GM10266 (cell line): ENCODE measurements around the gene SELENOH.
A peak's percentile ranks its signal among the peaks of the same experiment; 100 is the strongest.

Experiments used
- DNase-seq: peaks from one replicate; pipeline ENCODE4 v3.0.0; 2012; ENCODE audit errors: extremely low spot score
- CTCF ChIP-seq: IDR thresholded peaks from 2 replicates; pipeline ENCODE4 v1.5.1; 2012; ENCODE audit warnings: mild to moderate bottlenecking, low read depth; ENCODE audit not compliant: control insufficient read depth, insufficient read depth; ENCODE audit errors: missing control alignments

The SELENOH gene

GRCh38 chr11:57751176-57751575 lies 9.9 kb downstream of the SELENOH start:
- DNase-seq: no peak
- TF ChIP-seq CTCF: no peak

DNA sequence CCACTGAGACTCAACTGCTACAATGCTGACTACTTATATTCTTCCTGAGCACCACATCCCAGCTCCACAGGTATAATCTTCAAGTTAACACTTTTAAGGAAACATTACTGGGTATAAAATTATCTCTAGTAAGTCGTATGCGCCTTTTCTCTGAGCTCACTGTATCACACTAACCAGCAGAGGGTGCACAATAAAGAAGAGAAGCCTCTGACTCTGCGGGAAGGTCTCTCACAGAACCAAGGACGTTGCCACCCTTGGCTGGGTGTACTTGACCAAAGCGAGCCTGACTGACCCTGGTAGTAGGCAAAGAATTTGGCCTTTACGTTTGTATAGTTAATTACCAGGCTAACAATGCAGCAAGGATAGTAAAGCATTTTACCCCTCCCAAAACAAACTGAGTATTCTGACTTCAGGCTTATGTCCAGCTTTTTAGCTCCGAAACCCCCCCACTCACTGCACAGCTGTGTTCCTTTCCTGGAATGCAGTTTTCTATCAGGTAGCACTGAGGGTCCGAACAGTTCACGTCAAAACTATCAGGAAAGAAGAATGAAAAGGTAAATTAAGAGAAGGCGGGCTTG lies 10.5 kb downstream of the SELENOH start, which contains the start of gene BTBD18:
Gene BTBD18, minus strand, starts transcription at position 144 of the 578 bp plus-strand sequence. CDS start 631 bp downstream, outside the sequence.
- peak; percentile 25 for TF ChIP-seq CTCF
- DNase-seq: peak; percentile 57

GRCh38 chr11:57752954-57753353 lies 11.7 kb downstream of the SELENOH start:
- no peak for DNase-seq
- no peak for TF ChIP-seq CTCF

DNA sequence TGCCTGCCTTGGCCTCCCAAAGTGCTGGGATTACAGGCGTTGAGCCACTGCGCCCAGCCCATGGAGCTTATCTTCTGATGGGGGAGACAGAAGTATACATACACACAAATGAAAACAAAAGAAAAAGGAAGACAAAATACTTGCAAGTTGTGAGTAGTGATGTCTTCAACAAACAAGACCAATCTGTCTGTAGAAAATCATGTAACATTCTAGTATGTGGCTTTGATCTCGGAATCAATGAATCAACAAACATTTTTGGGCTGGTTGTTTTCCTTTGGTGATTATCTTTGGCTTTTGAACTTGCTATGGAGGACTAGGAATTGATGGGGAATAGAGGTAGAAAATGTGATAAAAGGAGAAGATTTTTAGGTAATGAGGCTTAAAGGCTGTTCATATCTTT lies 16.9 kb downstream of the SELENOH start:
- TF ChIP-seq CTCF: no peak

GRCh38 chr11:57761301-57762234 lies 20.3 kb downstream of the SELENOH start, which contains the start of gene CTNND1:
TSS of gene CTNND1 (plus strand) at chr11:57761802. CDS start at chr11:57791479, 29,677 bp downstream.
- TF ChIP-seq CTCF: no peak
- peak; percentile 91 for DNase-seq

More for the DNA sequence above, 16.9 kb downstream of the SELENOH start:
- no peak for DNase-seq

GRCh38 chr11:57762235-57762861 lies 21.1 kb downstream of the SELENOH start:
- TF ChIP-seq CTCF: no peak
- DNase-seq: no peak

GRCh38 chr11:57763568-57763967 lies 22.3 kb downstream of the SELENOH start:
- no peak for DNase-seq
- no peak for TF ChIP-seq CTCF
